H1 (cell line): ENCODE data around the gene RHOB. TPM values are rescaled to one million over a fixed set of nuclear protein-coding genes. Genes with fewer than 3 reads are reported as not detected.

Experiments
- CBX8 ChIP-seq: fragments of 300-800, 300-1000 bp; sonication (generic); IDR thresholded peaks from 2 replicates; pipeline ENCODE4 v1.7.1; 2016; ENCODE audit warnings: low read depth, low read length, borderline replicate concordance
- CREB1 ChIP-seq: IDR thresholded peaks from 2 replicates; pipeline ENCODE4 v1.6.1; 2012; ENCODE audit warnings: inconsistent platforms
- EGR1 ChIP-seq: IDR thresholded peaks from 2 replicates; pipeline ENCODE4 v1.6.1; 2011; ENCODE audit warnings: low read depth, low read length, borderline replicate concordance
- GTF2F1 ChIP-seq: IDR thresholded peaks from 2 replicates; pipeline ENCODE4 v1.6.1; 2012; ENCODE audit warnings: low read depth, low read length, improper control_type of control experiment, borderline replicate concordance
- JUN ChIP-seq: IDR thresholded peaks from 2 replicates; pipeline ENCODE4 v1.6.1; 2011; ENCODE audit warnings: low read depth, mild to moderate bottlenecking, improper control_type of control experiment, low read length
- KDM4A ChIP-seq: IDR thresholded peaks from one replicate; pipeline ENCODE4 v1.7.1; 2012; ENCODE audit warnings: low read depth, mild to moderate bottlenecking, moderate library complexity, low read length, inconsistent platforms; ENCODE audit not compliant: severe bottlenecking
- TAF1 ChIP-seq: IDR thresholded peaks from 2 replicates; pipeline ENCODE4 v1.6.1; 2011; ENCODE audit warnings: mild to moderate bottlenecking, low read depth, low read length
- polyA plus RNA-seq, 7 experiments: library from polyadenylated mRNA; depleted of rRNA in 3 of 7; stranded (reverse) in 5 of 7; unstranded in 2 of 7; fragments of >200 nt in 5 of 7; fragments of 200-250 nt in 2 of 7; gene quantifications; 1 replicate in 5 of 7; 2 replicates in 1 of 7; 4 replicates in 1 of 7; pipeline versions ENCODE4 v1.2.1 to v1.2.3, GENCODE V29; 2011 to 2013; ENCODE audit warnings: missing spikeins in 2 of 7, mixed read lengths in 2 of 7
- total RNA-seq: library from RNA; stranded (reverse); fragmentation: NEBNext Ultra II Directional; extraction: Animal tissue kit (Norgen Biotek cat#: 25700); gene quantifications from 2 replicates; pipeline ENCODE4 v1.2.1, GENCODE V29; 2021
- TF ChIP-seq, protein P1 (sequence below): fragments of 300-600 bp; sonication (generic); IDR thresholded peaks from 2 replicates; pipeline ENCODE4 v1.7.1; 2012; ENCODE audit warnings: low read length, moderate library complexity, mild to moderate bottlenecking, inconsistent platforms; ENCODE audit not compliant: insufficient replicate concordance

The RHOB gene
- total and polyA plus RNA-seq, 2 of the 8 experiments (the other 6 are each of a cell fraction or from before 2014, with no cell fraction given) = 9.3 to 9.5 TPM

- TF ChIP-seq, protein P1, sequence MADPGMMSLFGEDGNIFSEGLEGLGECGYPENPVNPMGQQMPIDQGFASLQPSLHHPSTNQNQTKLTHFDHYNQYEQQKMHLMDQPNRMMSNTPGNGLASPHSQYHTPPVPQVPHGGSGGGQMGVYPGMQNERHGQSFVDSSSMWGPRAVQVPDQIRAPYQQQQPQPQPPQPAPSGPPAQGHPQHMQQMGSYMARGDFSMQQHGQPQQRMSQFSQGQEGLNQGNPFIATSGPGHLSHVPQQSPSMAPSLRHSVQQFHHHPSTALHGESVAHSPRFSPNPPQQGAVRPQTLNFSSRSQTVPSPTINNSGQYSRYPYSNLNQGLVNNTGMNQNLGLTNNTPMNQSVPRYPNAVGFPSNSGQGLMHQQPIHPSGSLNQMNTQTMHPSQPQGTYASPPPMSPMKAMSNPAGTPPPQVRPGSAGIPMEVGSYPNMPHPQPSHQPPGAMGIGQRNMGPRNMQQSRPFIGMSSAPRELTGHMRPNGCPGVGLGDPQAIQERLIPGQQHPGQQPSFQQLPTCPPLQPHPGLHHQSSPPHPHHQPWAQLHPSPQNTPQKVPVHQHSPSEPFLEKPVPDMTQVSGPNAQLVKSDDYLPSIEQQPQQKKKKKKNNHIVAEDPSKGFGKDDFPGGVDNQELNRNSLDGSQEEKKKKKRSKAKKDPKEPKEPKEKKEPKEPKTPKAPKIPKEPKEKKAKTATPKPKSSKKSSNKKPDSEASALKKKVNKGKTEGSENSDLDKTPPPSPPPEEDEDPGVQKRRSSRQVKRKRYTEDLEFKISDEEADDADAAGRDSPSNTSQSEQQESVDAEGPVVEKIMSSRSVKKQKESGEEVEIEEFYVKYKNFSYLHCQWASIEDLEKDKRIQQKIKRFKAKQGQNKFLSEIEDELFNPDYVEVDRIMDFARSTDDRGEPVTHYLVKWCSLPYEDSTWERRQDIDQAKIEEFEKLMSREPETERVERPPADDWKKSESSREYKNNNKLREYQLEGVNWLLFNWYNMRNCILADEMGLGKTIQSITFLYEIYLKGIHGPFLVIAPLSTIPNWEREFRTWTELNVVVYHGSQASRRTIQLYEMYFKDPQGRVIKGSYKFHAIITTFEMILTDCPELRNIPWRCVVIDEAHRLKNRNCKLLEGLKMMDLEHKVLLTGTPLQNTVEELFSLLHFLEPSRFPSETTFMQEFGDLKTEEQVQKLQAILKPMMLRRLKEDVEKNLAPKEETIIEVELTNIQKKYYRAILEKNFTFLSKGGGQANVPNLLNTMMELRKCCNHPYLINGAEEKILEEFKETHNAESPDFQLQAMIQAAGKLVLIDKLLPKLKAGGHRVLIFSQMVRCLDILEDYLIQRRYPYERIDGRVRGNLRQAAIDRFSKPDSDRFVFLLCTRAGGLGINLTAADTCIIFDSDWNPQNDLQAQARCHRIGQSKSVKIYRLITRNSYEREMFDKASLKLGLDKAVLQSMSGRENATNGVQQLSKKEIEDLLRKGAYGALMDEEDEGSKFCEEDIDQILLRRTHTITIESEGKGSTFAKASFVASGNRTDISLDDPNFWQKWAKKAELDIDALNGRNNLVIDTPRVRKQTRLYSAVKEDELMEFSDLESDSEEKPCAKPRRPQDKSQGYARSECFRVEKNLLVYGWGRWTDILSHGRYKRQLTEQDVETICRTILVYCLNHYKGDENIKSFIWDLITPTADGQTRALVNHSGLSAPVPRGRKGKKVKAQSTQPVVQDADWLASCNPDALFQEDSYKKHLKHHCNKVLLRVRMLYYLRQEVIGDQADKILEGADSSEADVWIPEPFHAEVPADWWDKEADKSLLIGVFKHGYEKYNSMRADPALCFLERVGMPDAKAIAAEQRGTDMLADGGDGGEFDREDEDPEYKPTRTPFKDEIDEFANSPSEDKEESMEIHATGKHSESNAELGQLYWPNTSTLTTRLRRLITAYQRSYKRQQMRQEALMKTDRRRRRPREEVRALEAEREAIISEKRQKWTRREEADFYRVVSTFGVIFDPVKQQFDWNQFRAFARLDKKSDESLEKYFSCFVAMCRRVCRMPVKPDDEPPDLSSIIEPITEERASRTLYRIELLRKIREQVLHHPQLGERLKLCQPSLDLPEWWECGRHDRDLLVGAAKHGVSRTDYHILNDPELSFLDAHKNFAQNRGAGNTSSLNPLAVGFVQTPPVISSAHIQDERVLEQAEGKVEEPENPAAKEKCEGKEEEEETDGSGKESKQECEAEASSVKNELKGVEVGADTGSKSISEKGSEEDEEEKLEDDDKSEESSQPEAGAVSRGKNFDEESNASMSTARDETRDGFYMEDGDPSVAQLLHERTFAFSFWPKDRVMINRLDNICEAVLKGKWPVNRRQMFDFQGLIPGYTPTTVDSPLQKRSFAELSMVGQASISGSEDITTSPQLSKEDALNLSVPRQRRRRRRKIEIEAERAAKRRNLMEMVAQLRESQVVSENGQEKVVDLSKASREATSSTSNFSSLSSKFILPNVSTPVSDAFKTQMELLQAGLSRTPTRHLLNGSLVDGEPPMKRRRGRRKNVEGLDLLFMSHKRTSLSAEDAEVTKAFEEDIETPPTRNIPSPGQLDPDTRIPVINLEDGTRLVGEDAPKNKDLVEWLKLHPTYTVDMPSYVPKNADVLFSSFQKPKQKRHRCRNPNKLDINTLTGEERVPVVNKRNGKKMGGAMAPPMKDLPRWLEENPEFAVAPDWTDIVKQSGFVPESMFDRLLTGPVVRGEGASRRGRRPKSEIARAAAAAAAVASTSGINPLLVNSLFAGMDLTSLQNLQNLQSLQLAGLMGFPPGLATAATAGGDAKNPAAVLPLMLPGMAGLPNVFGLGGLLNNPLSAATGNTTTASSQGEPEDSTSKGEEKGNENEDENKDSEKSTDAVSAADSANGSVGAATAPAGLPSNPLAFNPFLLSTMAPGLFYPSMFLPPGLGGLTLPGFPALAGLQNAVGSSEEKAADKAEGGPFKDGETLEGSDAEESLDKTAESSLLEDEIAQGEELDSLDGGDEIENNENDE = no peak
- TF ChIP-seq JUN (no peak), EGR1 (no peak), CBX8 (no peak), TAF1 (no peak), GTF2F1 (no peak), CREB1 (no peak), KDM4A (no peak)
These were observed 4.1 kb downstream of the RHOB start (continued) for GRCh38 chr2:20451000-20451290.
